GM23338 (cell line): Measurements from ENCODE around the gene ISG15.

Experiments
- CTCF ChIP-seq, 2 experiments: fragments of 200-600 bp in 1 of 2; sonication (generic) in 1 of 2; conservative IDR thresholded peaks; 2 replicates each; pipeline versions ENCODE4 v1.5.1 to v1.6.1; 2016 to 2017; ENCODE audit warnings: antibody characterized with exemption in 2 of 2, low read depth in 2 of 2, mild to moderate bottlenecking in 2 of 2, moderate library complexity in 1 of 2
- EZH2phosphoT487 ChIP-seq: fragments of 200-600 bp; sonication (generic); IDR thresholded peaks from one replicate; pipeline ENCODE4 v1.8.1; 2018; ENCODE audit warnings: antibody characterized with exemption; ENCODE audit not compliant: unreplicated experiment
- NANOG ChIP-seq: IDR thresholded peaks from 2 replicates; pipeline ENCODE4 v1.6.1; 2016; ENCODE audit warnings: antibody characterized with exemption, borderline replicate concordance
- REST ChIP-seq: IDR thresholded peaks from one replicate; pipeline ENCODE4 v1.6.1; 2018; ENCODE audit warnings: antibody characterized with exemption; ENCODE audit not compliant: unreplicated experiment

DNA sequence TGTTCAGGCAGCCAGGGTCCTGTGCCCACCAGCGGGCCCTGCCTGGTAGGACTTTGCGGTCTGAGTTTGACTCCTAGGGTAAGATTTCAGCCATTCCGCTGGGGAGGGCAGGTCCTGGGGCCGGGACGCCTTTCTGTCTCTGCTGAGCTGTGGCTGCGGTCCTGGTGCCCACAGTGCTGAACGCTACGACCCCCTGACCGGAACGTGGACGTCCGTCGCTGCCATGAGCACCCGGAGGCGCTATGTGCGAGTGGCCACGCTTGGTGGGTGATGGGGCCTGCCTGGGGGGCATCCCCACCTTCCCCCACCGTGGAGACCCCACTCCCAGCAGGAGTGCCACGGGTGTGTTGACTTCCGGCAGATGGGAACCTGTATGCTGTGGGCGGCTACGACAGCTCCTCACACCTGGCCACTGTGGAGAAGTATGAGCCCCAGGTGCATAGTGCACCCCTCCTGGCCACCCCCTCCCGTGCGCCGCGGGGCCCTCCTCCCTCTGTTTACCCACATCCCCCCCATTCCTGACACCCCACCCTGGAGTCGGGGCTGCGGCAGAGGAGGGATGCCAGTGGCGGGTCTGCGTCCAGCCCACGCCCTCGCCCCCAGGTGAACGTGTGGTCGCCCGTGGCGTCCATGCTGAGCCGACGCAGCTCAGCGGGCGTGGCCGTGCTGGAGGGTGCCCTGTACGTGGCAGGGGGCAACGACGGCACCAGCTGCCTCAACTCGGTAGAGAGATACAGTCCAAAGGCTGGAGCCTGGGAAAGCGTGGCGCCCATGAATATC, 49.4 kb upstream of the ISG15 start:
- TF ChIP-seq CTCF (conservative IDR thresholded peaks at IDR 0.05; ENCODE audit: low read depth in 2 of 2) (no peak), NANOG (no peak), REST (no peak), EZH2phosphoT487 (no peak)
